B cell (primary cell): Measurements from ENCODE around the gene COG1.

Experiments
- EZH2 ChIP-seq: IDR thresholded peaks from 2 replicates; pipeline ENCODE4 v1.6.1; 2012; ENCODE audit warnings: borderline replicate concordance, low read depth, mild to moderate bottlenecking, moderate library complexity, low read length; ENCODE audit not compliant: insufficient read depth, poor library complexity, severe bottlenecking
- TF ChIP-seq, protein P1 (sequence below): fragments of 200-600 bp; IDR thresholded peaks from one replicate; pipeline ENCODE4 v1.8.0; 2022; ENCODE audit warnings: antibody characterized with exemption, mild to moderate bottlenecking

DNA sequence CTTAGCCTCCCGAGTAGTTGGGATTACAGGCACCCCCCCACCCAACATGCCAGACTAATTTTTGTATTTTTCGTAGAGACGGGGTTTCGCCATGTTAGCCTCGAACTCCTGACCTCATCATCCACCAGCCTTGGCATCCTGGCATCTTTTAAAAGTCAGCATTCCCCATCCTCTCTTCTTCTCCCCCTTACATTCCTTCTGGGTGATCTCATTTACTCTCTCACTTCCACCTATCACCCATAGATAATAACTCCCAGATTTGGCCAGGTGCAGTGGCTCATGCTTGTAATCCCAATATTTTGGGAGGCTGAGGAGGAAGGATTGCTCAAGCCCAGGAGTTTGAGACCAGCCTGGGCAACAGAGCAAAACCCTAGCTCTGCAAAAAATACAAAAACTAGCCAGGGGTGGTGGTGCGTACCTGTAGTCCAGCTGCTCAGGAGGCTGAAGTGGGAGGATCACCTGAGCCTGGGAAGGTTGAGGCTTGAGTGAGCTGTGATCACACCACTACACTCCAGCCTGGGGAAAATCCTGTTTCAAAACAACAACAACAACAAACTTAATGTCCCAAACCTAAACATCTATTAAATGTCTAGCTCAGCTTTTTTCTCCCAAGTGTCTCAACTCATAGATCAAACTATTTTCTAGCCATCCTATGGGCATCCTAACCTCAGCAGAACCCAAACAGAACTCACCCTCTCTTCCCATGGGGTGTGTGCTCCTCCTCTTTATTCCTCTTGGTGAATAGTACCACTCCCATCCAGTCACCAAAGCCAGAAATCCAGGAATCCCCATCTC is 44.1 kb upstream of the COG1 start:
- TF ChIP-seq, protein P1, sequence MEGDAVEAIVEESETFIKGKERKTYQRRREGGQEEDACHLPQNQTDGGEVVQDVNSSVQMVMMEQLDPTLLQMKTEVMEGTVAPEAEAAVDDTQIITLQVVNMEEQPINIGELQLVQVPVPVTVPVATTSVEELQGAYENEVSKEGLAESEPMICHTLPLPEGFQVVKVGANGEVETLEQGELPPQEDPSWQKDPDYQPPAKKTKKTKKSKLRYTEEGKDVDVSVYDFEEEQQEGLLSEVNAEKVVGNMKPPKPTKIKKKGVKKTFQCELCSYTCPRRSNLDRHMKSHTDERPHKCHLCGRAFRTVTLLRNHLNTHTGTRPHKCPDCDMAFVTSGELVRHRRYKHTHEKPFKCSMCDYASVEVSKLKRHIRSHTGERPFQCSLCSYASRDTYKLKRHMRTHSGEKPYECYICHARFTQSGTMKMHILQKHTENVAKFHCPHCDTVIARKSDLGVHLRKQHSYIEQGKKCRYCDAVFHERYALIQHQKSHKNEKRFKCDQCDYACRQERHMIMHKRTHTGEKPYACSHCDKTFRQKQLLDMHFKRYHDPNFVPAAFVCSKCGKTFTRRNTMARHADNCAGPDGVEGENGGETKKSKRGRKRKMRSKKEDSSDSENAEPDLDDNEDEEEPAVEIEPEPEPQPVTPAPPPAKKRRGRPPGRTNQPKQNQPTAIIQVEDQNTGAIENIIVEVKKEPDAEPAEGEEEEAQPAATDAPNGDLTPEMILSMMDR, result no peak
- TF ChIP-seq EZH2, result no peak
